Chondrocyte (in vitro differentiated cells): ENCODE data around the gene STPG1. TPM values are rescaled to one million over a fixed set of nuclear protein-coding genes. Genes with fewer than 3 reads are reported as not detected.

Experiments used
- DNase-seq: peaks from one replicate; pipeline ENCODE4 v3.0.0; 2021; ENCODE audit warnings: mixed read lengths, low spot score
- H3K27ac Mint-ChIP-seq: one replicate; pipeline ENCODE4 v1.8.0; 2021; ENCODE audit warnings: mild to moderate bottlenecking, moderate library complexity, mixed read lengths; ENCODE audit not compliant: unreplicated experiment
- H3K27me3 Mint-ChIP-seq: 2 replicates; pipeline ENCODE4 v1.8.0; 2021; ENCODE audit warnings: low read depth, mixed read lengths
- H3K36me3 Mint-ChIP-seq: 2 replicates; pipeline ENCODE4 v1.8.0; 2021; ENCODE audit warnings: low read depth, mixed read lengths
- H3K4me1 Mint-ChIP-seq: 2 replicates; pipeline ENCODE4 v1.8.0; 2021; ENCODE audit warnings: low read depth, mild to moderate bottlenecking, mixed read lengths
- H3K4me3 Mint-ChIP-seq: one replicate; pipeline ENCODE4 v1.8.0; 2021; ENCODE audit warnings: mild to moderate bottlenecking, moderate library complexity, mixed read lengths; ENCODE audit not compliant: unreplicated experiment
- H3K9me3 Mint-ChIP-seq: 2 replicates; pipeline ENCODE4 v1.8.0; 2021; ENCODE audit warnings: low read depth, mixed read lengths
- CTCF ChIP-seq: fragments of 200-600 bp; sonication (generic); IDR thresholded peaks from 2 replicates; pipeline ENCODE4 v1.5.0; 2021; ENCODE audit warnings: antibody characterized with exemption, mild to moderate bottlenecking, moderate library complexity
- total RNA-seq: library from RNA; stranded (reverse); gene quantifications from 3 replicates; pipeline ENCODE4 v1.2.1, GENCODE V29; 2021

Gene STPG1
- total RNA-seq, 1 donor from 2014 or later = 6.8 TPM

DNA sequence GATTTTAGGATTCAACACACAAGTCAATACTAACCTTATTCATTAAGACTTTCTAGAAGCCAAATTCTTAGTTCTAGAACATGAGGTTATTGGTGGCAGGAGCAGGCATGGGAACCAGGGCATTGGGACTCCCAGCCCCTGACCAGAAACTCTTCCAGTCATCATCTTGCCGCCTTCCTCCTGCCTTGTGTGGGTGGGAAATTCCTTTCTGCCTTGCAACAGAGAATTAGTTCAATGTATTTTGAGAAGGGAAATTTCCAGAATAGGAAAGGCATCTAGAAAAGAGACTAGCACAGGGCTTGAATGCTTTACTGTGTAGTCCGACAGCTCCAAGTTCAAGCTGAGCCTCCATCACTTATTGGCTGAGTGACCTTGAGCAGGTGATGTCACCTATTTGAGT, 85.7 kb downstream of the STPG1 start:
- no peak for DNase-seq
- no peak for TF ChIP-seq CTCF
- no peak overlapping the region for H3K4me3 Mint-ChIP-seq
- no peaks in the 10 kb centered on the region for H3K9me3 Mint-ChIP-seq
- peaks cover 33% of the 10 kb centered on the region for H3K4me1 Mint-ChIP-seq
- no peaks in the 10 kb centered on the region for H3K36me3 Mint-ChIP-seq
- peaks cover 5% of the 10 kb centered on the region for H3K27me3 Mint-ChIP-seq
- H3K27ac Mint-ChIP-seq = no peak overlapping the region

DNA sequence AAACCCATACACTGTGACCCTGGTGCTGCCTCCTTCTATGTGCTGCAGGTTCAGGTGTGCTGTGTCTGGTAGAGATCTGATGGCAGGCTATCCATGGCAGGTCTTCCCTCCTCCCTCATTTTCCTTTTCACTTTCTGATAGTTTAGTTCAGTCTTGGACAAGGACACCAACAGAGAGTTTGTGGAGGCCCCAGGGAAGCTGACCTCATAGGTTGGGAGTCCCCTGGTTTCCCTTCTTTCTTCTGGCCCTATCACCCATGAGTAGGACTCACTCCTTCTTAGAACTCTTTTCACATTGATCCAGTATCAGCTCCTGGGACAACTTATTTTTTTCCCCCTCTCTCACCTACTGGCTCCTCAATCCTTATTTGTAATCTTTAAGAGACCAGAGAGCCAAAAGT, 86.1 kb downstream of the STPG1 start:
- Mint-ChIP-seq H3K4me3 (no peak overlapping the region), H3K9me3 (no peaks in the 10 kb centered on the region), H3K4me1 (peaks cover 37% of the 10 kb centered on the region), H3K36me3 (no peaks in the 10 kb centered on the region), H3K27me3 (peaks cover 5% of the 10 kb centered on the region), H3K27ac (no peak overlapping the region)
- no peak for DNase-seq
- TF ChIP-seq CTCF = no peak

DNA sequence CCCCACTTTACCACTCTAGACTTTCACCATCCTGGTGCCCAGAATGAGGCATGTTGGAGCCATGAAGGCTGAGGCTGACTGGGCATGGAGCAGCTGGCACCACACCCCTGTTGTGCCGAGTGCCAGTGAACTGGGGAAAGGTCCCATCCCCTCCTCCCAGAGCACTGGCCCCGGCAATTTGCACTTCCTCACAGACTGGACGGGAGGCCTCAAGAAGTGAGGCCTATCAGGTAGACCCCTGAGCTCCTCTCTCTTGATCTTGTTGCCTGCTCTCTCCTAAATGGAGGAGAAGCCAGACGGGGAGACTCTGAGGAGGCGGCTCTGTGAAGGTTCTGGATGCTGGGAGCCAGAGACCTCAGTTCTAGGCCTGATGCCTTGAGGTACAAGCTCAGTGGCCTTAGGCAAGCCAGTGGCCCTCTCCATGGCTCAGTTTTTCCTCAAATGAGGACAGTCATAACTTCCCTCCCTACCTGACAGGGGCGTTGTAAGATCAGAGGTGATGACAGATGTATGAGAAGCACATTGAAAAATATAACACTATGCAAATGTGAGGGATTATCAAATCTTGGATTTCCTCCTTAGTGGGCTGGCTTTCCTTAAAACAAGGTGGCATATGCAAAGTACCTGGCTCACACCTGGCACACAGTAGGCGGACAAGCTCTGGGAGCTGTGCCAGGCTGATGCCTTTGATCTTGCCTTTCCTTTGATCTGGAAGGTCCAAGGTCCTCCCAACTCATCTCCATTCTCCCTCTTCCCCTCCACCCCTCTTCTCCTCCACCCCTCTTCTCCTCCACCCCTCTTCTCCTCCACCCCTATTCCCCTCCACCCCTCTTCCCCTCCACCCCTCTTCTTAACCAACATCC, 87.8 kb downstream of the STPG1 start:
- Mint-ChIP-seq H3K4me3 (no peak overlapping the region), H3K27ac (no peak overlapping the region), H3K4me1 (peaks cover 44% of the 10 kb centered on the region), H3K36me3 (no peaks in the 10 kb centered on the region), H3K9me3 (no peaks in the 10 kb centered on the region), H3K27me3 (peaks cover 5% of the 10 kb centered on the region)
- DNase-seq = no peak
- no peak for TF ChIP-seq CTCF

GRCh38 chr1:24324903-24325302, 88.7 kb downstream of the STPG1 start:
- H3K4me1 Mint-ChIP-seq = peaks cover 36% of the 10 kb centered on the region
- no peak overlapping the region for H3K27ac Mint-ChIP-seq
- no peak overlapping the region for H3K4me3 Mint-ChIP-seq
- H3K36me3 Mint-ChIP-seq = no peaks in the 10 kb centered on the region
- no peaks in the 10 kb centered on the region for H3K9me3 Mint-ChIP-seq
- H3K27me3 Mint-ChIP-seq = peaks cover 10% of the 10 kb centered on the region
- TF ChIP-seq CTCF = no peak
- no peak for DNase-seq

GRCh38 chr1:24323281-24323680, 90.3 kb downstream of the STPG1 start:
- Mint-ChIP-seq H3K27ac (no peak overlapping the region), H3K4me3 (no peak overlapping the region), H3K36me3 (no peaks in the 10 kb centered on the region), H3K27me3 (peaks cover 21% of the 10 kb centered on the region), H3K4me1 (peaks cover 39% of the 10 kb centered on the region), H3K9me3 (no peaks in the 10 kb centered on the region)
- no peak for DNase-seq
- TF ChIP-seq CTCF = no peak
